ENCODE results near the gene RAPGEF4. TPM values are rescaled to one million over a fixed set of nuclear protein-coding genes. Genes with fewer than 3 reads are reported as not detected.

RAPGEF4 gene
- total and polyA plus RNA-seq, 2 of the 8 experiments (the other 6 are each of a cell fraction or from before 2014, with no cell fraction given): 1.2 to 2.6 TPM

- H2BK20ac ChIP-seq (ENCODE audit: low read length): no peak overlapping the region
- H2BK5ac ChIP-seq (ENCODE audit: low read depth, low read length): no peak overlapping the region
- no peak overlapping the region for H2BK120ac ChIP-seq (replicated peaks; ENCODE audit: low read depth, low read length)
- no peaks in the 10 kb centered on the region for H4K20me1 ChIP-seq (replicated peaks in 1 of 2; ENCODE audit: control insufficient read depth in 1 of 2, insufficient read depth in 2 of 2, low read length in 2 of 2)
- H3K56ac ChIP-seq (replicated peaks; ENCODE audit: insufficient read length, low read depth, low read length): no peak overlapping the region
- H3K4me3 ChIP-seq (ENCODE audit: extremely low read depth in 1 of 4, insufficient read depth in 2 of 4, low read depth in 3 of 4, low read length in 4 of 4): no peak overlapping the region
- no peak overlapping the region for H3K23ac ChIP-seq (ENCODE audit: insufficient read length)
- no peaks in the 10 kb centered on the region for H3K23me2 ChIP-seq (ENCODE audit: low read depth, low read length)
- no peak overlapping the region for H4K8ac ChIP-seq (ENCODE audit: extremely low read depth, insufficient read depth, low read length)
- H3K79me1 ChIP-seq (ENCODE audit: low read depth, low read length): no peaks in the 10 kb centered on the region
- no peak overlapping the region for H2BK12ac ChIP-seq (ENCODE audit: low read depth, low read length)
- POLR2A ChIA-PET (ENCODE audit: partially characterized antibody): no interaction called here
- H2AFZ ChIP-seq (ENCODE audit: low read length): no peak overlapping the region
- H3K4me2 ChIP-seq (ENCODE audit: insufficient read depth in 1 of 2, low read depth in 2 of 2, low read length in 2 of 2): no peak overlapping the region
- no peaks in the 10 kb centered on the region for H3K79me2 ChIP-seq (ENCODE audit: control insufficient read depth in 1 of 2, insufficient read depth in 2 of 2, low read length in 2 of 2)
- H3K9ac ChIP-seq (replicated peaks in 1 of 4; ENCODE audit: extremely low read depth in 1 of 4, low read depth in 3 of 4, low read length in 3 of 4): no peak overlapping the region
- no peaks in the 10 kb centered on the region for H3K36me3 ChIP-seq (ENCODE audit: control insufficient read depth in 2 of 4, insufficient read depth in 4 of 4, low read length in 3 of 4)
- H4K91ac ChIP-seq (replicated peaks; ENCODE audit: insufficient read length, low read length): no peak overlapping the region
- H3K9me3 ChIP-seq (ENCODE audit: insufficient read depth in 2 of 2, low read depth in 1 of 2, low read length in 1 of 2): no peaks in the 10 kb centered on the region
- CTCF ChIA-PET (ENCODE audit: partially characterized antibody): interaction anchor here (1.2 to 3.1 kb wide), 4 partner anchors 10 to 236 kb away, joined by 3 to 10 read pairs (median 4); no protein-coding TSS in a partner anchor
- H3K27me3 ChIP-seq (replicated peaks in 1 of 4; ENCODE audit: control insufficient read depth in 3 of 4, extremely low read depth in 1 of 4, insufficient read depth in 3 of 4, low read length in 3 of 4): no peaks in the 10 kb centered on the region; a peak in 1 of 7 replicates
- no peak overlapping the region for H3K14ac ChIP-seq (ENCODE audit: insufficient read length)
- H3K27ac ChIP-seq (ENCODE audit: low read depth, low read length): no peak overlapping the region
- no peak for FAIRE-seq
- WGBS, 2 experiments (ENCODE audit: extremely low coverage in 1 of 2, insufficient coverage in 1 of 2, insufficient read length in 1 of 2, insufficient replicate concordance in 2 of 2, low coverage in 1 of 2, low lambda C conversion rate in 2 of 2, missing lambda C conversion rate in 1 of 2): 76% methylated on average over 4 of the region's 4 CpGs; no CpG with 5 or more reads in 1 of the 2 experiments
- H2BK15ac ChIP-seq (ENCODE audit: low read length): no peak overlapping the region
- peaks cover 0 to 2% (median 0%) of the 10 kb centered on the region in 4 experiments; a peak in 1 of 7 replicates for H3K4me1 ChIP-seq (replicated peaks in 1 of 4; ENCODE audit: control insufficient read depth in 3 of 4, insufficient read depth in 4 of 4, low read length in 3 of 4)
- DNase-seq (ENCODE audit: low read depth in 1 of 2, low spot score in 2 of 2): no peak
- H2AK5ac ChIP-seq (ENCODE audit: low read depth, low read length): no peak overlapping the region
- no peak overlapping the region for H3K18ac ChIP-seq (ENCODE audit: extremely low read depth, low read length)
- H4K5ac ChIP-seq (ENCODE audit: insufficient read length, low read depth, low read length): no peak overlapping the region
- H3K4ac ChIP-seq (replicated peaks; ENCODE audit: insufficient read length, low read depth, low read length): no peak overlapping the region
- TF ChIP-seq CTCF (IDR thresholded peaks at IDR 0.05; ENCODE audit: control extremely low read depth in 1 of 3, insufficient read depth in 1 of 3, low read depth in 1 of 3, low read length in 3 of 3) (no peak), ATF2 (IDR thresholded peaks at IDR 0.05; ENCODE audit: low read length) (no peak), FOSL1 (IDR thresholded peaks at IDR 0.05; ENCODE audit: insufficient read depth, low read depth, low read length) (no peak), TAF1 (IDR thresholded peaks at IDR 0.05; ENCODE audit: low read depth, low read length) (no peak), E2F6 (IDR thresholded peaks at IDR 0.05) (no peak), CREB1 (IDR thresholded peaks at IDR 0.05) (no peak), YY1 (IDR thresholded peaks at IDR 0.05; ENCODE audit: low read depth, low read length) (no peak), KDM1A (IDR thresholded peaks at IDR 0.05; ENCODE audit: borderline replicate concordance, low read length) (no peak), SP2 (IDR thresholded peaks at IDR 0.05; ENCODE audit: low read length) (no peak), KDM5A (IDR thresholded peaks at IDR 0.05; ENCODE audit: low read length) (no peak)
Observed at GRCh38 chr2:172974762-172975161, 239.1 kb downstream of the RAPGEF4 start.

Measured in H1 (cell line).